GM23338 (cell line): ENCODE results near the gene MBOAT1.
"Not testable (repeated sequence)": the region's sequence is repeated elsewhere in the genome, so short reads cannot be mapped to it uniquely, and the experiment has no call there.

Experiments
- CTCF ChIP-seq, 2 experiments: fragments of 200-600 bp in 1 of 2; sonication (generic) in 1 of 2; conservative IDR thresholded peaks; 2 replicates each; pipeline versions ENCODE4 v1.5.1 to v1.6.1; 2016 to 2017; ENCODE audit warnings: antibody characterized with exemption in 2 of 2, low read depth in 2 of 2, mild to moderate bottlenecking in 2 of 2, moderate library complexity in 1 of 2
- ETS1 ChIP-seq: IDR thresholded peaks from 2 replicates; pipeline ENCODE4 v1.6.1; 2016; ENCODE audit warnings: antibody characterized with exemption
- EZH2 ChIP-seq: fragments of 200-600 bp; sonication (generic); IDR thresholded peaks from one replicate; pipeline ENCODE4 v1.8.0; 2017; ENCODE audit warnings: antibody characterized with exemption, mild to moderate bottlenecking, low read depth; ENCODE audit not compliant: unreplicated experiment
- EZH2phosphoT487 ChIP-seq: fragments of 200-600 bp; sonication (generic); IDR thresholded peaks from one replicate; pipeline ENCODE4 v1.8.1; 2018; ENCODE audit warnings: antibody characterized with exemption; ENCODE audit not compliant: unreplicated experiment
- JUNB ChIP-seq: IDR thresholded peaks from one replicate; pipeline ENCODE4 v1.6.1; 2016; ENCODE audit warnings: antibody characterized with exemption; ENCODE audit not compliant: unreplicated experiment
- POLR2AphosphoS5 ChIP-seq: IDR thresholded peaks from 2 replicates; pipeline ENCODE4 v1.6.1; 2016; ENCODE audit warnings: antibody characterized with exemption, low read depth

GRCh38 chr6:20179287-20180045, 32.8 kb downstream of the MBOAT1 start:
- not testable (repeated sequence) for TF ChIP-seq CTCF (conservative IDR thresholded peaks at IDR 0.05; ENCODE audit: low read depth in 2 of 2); JUNB; EZH2; EZH2phosphoT487; POLR2AphosphoS5; ETS1
